GM19468 (cell line): ENCODE data around the gene CFAP157.

Experiments
- ATAC-seq: cut with Tn5 transposase; IDR thresholded peaks from one replicate; pipeline ENCODE4 v1.9.1; 2021; ENCODE audit warnings: mild to moderate bottlenecking, moderate library complexity, moderate number of reproducible peaks; ENCODE audit not compliant: unreplicated experiment; ENCODE audit errors: extremely low read depth

The CFAP157 gene

DNA sequence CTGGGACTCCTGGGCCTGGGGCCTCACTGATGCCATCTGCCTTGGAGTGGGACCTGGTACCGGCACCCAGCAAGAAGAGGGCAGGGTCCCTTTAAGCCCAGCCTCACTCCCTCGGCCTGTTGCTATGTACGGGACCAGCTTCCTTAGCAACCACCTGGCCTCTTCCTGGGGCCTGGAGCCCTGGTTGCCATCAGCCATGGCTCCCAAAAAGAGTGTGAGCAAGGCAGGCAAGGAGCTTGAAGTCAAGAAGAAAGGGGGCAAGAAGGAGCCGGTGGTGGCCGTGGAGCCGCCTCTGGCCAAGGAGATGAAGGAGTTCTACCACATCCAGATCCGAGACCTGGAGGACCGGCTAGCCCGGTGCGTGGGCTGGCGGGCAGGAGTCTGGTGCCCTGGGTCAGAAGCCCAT is at the start of gene CFAP157:
TSS of gene CFAP157 (plus strand) at position 153 of the 406 bp plus-strand sequence. CDS start at position 197, 44 bp downstream.
- ATAC-seq, result no peak

DNA sequence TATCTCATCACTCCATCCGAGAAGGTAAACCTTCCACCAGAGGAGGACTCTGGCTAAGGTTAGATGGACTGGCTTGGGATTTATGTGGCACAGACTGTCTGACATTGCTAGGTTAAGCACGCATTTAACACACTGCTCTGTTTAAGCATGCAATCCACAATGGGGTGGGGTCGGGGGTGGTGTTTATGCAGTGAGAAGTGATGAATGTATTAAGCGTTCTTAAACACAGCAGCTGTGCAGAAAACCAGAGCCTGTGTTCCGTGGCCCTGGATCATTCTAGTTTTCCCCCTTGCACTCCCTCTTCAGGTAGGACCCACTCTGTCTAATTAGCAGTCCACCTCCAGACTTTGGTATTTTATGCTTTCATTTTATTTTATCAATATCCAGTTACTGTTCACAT is 48.4 kb upstream of the CFAP157 start:
- no peak for ATAC-seq

DNA sequence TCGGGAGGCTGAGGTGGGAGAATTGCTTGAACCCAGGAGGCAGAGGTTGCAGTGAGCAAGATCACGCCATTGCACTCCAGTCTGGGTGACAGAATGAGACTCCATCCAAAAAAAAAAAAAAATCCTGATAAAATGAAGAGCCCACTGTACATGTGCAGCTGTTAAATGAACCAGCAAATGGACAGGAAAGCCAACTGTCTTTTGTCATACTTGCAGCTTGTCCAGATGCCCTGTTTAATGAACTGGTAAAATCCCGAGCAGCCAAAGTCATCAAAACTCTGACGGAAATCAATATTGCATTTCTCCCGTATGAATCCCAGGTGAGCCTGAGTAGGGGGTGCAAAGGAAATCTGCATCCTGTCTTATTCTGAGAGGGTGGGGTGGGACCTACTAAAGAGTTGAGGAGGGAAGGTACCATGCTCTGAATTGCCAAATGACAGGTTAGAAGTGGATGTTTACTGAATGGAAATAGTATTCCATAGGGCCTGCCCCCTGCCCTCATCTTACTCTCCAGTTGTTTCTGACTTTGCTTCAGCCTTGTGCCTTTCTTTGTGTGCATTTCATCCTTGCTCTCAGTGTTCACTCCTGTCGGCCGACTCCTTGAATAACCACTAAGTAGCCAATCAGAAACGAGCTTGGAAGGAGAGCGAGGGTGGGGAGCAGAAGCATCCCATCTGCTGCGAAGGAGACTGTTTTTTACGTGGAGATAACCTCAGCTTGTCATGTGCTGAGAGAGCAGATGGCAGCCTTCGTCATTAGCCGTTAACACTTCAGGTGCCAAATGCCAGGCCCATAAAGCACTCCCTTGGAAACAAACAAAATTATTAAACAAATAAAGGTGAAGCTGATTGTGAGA is 45.7 kb upstream of the CFAP157 start:
- no peak for ATAC-seq

DNA sequence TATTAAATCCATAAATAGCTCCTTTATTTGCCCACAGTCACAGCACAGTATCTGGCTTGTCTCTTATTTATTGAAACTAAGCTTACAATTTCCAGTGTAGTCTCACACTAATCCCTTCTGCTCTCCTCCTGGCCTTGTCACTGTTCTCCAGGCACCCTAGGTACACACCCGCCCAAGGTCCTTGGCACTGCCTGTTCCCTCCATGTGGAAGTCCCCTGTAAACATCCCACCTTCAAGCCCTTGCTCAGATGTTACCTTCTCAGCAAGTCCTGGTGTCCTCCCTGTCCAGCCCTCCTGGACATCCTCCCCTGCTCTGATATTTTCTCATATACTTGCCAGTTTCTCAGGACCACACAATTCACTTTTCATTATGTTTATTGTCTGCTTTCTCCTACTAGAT is 44.2 kb upstream of the CFAP157 start:
- ATAC-seq, result no peak

DNA sequence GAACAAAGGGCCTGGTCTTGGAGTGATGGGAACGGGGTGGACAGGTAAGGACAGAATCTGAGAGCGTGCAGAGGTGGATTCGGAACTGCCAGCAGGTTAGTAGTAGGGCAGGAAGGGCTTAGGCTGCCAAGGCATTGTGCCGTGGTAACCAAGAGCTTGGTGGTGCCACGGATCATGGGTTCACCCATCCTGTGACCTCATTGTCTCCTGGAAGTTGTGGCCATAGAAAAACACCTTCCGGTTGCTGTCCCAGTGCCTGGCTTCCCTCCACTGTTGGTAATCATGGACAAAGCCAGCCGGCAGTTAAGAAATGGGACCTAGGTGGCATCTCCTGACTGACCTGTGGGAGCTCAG is 42.5 kb upstream of the CFAP157 start:
- ATAC-seq, result no peak

DNA sequence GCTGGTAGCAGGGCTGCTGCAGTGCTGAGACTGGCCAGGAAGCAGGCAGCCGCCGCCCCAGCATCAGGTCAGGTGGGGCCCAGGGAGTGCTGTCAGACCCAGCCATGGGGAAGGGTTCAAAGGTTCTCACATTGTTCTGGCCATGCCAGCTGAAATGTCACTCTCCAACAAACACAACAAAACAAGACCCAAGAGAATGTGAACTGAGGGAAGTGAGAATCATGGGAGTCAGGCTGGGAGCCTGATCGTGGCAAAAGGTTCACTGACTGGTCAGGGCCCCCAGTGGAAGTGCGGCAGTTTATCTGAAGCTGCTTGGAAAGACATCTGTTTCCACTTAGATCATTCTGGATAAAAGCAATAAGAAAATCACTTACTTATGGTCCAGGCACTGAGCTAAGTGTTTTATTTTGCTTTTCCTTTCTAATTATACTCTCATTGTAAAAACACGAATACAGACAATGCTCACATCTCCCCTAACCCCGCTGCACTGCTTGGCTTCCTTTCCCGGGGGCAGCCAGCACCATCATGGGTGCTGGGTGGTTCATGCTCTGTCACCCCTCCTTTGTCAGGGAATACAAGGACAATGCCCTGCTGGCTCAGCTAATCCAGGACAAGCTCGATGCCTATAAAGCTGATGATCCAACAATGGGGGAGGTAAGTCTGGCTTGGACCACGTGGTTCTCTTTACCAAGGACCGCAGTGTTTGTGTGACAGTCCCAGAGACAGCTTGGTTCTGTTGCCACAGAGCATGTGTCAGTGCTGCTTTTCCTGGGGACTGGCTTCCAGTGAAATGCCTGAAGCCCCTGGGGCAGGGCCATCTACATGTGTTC is 41.9 kb upstream of the CFAP157 start:
- no peak for ATAC-seq

DNA sequence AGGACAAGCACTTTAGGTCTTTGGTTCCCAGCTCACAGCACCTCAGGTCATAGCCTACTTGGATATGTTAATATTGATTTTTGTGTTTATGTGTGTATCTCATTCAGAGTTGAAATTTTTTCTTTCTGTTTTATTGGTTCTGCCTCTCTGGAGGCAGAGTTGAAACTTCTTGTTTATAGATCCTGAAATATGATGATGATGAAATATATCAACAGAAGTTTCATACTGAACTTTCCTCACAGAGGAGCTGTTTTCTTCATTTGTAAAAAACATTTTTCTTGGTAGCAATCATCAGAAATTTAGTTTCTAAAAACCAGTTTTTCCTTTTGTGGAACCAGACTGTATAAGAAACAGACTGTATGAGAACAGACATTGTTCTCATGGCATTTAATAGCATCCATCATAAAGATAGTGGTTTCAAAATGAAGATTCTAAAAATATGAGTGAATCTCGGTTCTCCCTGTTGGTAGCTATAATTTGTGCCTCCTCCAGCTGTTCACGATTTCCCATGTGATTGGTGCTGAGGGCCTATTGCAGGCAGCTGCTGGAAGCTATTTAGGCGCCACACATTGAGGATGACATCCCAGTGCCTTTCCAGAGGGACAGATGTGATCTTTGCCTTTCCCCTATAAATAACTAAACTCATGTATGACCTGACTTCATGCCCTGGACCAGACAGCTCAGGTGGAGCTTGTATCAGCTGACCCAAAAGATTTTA is 39.5 kb upstream of the CFAP157 start:
- ATAC-seq, result no peak

DNA sequence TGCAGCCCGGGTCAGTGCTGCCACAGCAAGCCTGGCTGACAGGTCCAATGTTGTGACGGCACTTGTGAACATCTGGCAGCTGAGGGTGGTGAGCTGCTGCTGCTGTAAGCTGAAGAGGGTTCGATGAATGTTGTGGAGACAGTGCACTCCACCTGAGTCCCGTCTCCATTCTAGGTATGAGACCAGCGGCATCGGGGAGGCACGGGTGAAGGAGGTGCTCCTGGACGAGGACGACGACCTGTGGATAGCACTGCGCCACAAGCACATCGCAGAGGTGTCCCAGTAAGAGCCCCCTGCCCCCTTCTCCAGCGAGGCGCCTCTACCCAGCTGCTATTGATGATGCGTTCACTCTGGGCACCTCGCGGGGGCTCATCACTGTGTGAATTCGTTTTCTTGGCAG is 38.9 kb upstream of the CFAP157 start:
- ATAC-seq, result no peak

DNA sequence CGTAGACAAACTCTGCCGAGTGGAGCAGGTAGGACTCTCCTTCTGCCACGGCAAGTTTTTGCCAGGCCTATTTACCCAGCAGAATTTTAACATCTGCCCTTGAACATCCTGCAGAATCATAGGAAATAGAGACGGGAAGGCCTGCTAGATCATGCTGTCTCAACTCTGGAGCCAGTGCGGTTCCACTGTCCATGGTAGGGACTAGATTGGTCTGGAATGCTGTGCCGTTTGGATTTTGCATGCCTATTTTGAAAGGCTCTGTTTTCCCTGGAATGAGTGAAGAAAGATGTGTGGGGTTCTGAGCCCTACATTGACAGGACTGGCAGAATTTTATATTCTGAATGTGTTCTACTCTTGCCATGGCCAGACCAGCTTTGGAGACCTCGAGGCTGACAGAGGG is 33.6 kb upstream of the CFAP157 start:
- no peak for ATAC-seq

DNA sequence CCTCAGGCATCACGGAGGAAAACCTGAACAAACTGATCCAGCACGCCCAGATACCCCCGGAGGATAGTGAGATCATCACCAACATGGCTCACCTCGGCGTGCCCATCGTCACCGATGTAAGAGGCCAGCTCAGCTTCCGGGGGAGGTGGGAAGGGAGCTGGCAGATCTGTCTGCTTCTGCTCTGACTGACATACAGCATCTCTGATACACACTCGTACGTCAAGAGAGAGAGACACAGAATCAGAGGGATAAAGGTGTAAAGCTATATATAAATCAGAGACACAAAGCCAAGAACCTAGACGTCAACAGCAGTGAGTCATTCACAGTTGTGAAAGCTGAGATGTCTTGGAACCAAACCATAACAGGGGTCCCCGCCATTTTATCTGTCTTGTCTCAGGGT is 30.1 kb upstream of the CFAP157 start:
- no peak for ATAC-seq

DNA sequence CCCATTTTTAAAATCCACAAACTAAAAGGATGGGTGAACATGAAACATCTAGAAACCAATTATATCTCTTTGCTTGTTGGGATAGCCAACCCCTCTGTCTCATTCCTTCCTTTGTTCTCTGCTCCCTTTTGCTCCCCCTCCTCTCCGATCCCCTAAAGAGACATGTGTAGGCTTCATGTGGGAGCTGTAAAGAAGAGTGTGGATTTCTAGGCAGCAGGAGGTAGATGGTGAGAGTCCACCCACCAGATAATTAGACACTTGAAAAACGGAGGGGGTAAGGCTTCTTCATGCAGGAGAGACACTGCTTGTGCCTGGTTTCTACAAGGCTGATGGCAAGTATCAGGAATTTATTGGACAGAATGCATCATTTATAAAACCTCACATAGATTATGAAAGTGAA is 27.3 kb upstream of the CFAP157 start:
- ATAC-seq, result no peak

DNA sequence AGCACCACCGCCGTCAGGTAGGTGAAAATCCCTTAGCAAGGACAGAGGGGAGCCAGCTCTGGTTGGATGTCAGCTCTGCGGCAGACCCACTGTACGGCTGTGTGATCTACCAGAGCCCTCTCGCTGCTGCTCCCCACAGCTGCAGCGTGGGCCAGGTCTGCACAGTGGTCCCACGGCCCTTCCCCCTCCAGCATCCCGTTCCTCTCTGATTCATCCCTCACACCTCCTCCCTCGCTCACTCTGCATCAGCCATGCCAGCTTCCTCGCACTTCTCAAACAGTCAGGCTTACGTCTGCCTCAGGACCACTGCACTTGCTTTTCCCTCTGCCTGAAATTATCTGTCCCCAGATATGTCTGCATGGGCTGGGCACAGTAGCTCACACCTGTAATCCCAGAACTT is 26.6 kb upstream of the CFAP157 start:
- no peak for ATAC-seq

DNA sequence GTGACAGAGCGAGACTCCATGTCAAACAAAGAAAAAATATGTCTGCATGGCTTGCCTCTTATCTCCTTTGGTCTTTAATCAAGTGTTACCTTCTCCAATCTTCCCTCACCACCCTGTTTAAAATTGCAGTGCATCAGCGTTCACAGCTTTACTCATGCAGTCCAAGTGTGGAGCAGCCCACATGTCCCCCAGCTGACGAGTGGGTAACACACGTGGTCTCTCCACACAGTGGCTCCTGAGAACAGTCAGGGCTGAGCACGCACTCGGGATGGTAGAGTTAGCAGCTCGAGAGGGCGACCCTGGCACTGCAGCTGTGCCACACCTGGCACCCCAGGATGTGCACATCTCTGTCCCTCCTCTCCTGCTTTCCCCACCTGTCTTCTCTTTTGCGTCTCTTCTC is 25.9 kb upstream of the CFAP157 start:
- no peak for ATAC-seq

DNA sequence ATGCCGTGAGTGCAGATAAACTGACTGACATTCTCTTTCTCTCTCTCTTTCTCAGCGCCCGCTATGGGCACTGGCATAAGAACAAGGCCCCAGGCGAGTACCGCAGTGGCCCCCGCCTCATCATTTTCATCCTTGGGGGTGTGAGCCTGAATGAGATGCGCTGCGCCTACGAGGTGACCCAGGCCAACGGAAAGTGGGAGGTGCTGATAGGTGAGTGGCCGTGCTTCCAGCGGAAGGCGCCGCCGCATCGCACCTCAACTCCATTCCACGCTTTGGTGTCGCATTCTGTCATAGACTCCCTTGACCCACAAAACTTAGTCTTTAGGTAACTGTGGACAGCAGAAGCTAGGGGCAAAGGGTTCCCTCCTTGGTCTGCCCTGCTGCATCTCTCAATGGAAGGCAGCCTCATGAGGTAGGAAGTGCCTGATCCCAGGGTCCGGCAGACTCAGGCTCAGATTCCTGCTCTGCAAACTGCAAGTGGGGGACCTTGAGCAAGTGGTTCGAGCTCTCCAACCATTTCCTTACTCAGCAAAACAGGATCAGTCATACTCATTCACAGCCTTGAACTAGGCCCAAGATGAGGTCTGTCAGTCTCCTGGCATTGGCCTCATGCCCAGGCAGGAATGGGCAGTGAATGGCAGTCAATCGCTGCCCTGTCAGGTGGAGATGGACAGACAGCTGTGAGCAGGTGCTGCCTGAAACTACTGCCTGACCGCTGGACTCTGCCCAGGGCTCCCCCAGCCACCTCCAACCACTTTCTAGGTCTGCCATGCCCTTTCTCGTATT is 24.2 kb upstream of the CFAP157 start:
- no peak for ATAC-seq

DNA sequence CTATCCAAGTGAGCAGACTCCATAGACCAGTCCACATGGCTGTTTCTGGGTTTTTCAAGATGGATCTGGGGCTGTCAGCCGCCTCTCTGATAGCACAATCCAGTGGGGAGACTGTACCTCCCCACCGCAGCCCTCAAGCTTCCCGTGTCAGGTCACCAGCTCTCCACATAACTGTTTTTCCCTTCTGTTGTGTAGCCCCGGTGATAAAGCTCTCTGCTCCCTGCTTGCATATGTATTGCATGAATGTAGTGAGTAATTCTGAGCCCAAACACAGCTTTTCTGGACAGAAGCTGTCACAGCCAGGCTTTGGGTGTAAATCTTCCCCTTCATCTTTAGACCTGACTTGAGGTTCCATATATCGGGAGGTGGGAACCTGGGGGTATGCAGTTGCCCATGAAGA is 23.1 kb upstream of the CFAP157 start:
- no peak for ATAC-seq

DNA sequence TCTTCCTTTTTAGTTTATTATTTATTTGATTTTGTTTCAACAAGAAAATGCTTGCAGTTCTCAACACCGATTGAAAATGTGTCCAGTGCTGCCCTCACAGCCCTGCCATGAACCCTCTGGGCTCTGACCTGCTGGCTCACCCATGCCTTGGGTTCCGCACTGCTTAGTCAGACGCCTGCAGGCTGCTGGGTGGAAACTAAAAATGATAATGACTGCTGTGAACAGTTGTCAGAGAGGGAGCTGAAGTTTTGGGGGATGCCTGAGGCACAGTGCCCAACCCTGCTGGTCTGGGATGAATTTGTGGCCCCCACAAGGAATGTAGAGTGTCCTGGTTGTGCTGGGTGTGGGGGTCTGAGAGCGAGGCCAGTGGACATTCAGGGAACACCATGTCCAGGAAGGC is 22.2 kb upstream of the CFAP157 start:
- no peak for ATAC-seq

DNA sequence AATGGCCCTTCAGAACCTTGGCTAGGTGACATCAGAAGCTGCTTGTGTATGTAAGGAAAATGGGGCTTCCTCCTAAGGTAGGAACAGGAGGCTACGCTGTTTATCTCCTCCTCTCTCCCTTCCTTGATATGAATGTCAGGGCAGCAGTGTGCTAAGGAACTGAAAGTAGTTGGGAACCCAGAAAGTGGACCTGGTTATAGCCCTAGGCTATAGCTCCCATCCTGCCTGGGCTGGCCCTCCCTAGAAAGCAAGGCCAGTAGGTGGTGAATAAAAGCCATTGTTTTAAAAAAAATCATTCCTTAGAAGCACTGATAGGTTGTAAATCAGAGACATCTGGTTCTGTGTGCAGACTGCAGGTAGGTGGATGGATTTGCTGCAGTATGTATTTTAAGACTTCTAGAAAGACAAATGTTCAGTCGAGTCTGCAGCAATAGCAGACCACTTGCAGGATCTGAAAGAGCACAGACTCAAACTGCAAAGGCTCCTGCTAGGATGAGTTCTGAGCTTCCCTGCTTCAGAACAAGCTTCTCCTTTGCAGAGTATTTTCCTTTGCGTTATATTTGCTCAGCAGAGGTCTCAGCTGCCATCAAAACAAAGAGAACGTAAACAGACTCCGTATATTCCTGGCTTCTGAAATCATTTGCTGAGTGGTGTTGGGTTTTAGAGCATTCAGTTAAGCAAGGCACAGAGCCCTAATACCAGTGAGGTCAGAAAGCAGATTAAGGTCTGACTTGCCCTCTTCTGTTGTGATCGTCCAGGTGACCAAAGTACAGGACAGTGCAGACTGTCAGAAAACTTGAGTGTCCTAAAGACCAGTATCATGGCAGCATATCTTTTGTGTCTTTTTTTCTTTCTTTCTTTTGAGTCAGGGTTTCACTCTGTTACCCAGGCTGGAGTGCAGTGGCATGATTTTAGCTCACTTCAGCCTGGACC is 20.1 kb upstream of the CFAP157 start:
- ATAC-seq, result no peak

DNA sequence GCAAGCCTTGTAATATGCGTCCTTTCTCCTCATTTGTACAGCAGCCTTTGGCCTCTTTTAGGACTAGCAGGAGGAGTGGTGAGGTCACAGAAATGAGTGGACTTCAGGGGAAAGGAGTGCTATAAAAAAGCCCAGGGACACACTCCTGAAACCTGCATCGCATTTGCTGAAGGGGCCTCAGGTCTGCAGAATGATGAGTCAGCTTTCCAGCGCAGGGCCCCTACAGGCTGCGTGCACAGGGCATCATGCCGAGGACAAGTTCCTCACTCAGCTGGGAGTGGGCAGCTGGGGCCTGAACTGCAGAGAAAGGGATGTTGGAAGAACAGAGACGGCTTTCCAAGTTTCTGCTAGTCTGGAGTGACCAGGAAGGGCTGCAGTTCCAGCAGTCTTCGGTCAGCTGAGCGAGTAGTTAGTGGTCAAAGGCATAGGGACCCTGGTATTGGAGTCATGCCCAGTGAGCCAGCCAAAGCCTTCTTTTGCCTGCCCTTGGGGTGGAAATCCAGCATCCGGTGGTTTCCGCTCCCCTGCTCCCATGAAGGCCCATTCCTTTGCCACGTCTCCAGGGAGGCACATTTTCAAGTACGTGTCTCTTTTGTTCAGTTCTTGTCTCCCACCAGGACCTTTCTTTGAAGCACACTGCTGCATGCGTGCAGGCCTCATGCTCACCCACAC is 17.3 kb upstream of the CFAP157 start:
- no peak for ATAC-seq

DNA sequence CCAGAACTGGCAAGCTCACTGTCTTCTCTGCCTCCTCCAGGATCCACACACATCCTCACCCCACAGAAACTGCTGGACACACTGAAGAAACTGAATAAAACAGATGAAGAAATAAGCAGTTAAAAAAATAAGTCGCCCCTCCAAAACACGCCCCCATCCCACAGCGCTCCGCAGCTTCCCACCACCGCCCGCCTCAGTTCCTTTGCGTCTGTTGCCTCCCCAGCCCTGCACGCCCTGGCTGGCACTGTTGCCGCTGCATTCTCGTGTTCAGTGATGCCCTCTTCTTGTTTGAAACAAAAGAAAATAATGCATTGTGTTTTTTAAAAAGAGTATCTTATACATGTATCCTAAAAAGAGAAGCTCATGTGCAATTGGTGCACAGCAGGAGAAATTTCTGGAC is 16.1 kb upstream of the CFAP157 start:
- no peak for ATAC-seq
